RWPE2 (cell line): ENCODE data around the gene FAM120B.

Source experiments
- ATAC-seq: fragments of 200-7000 bp; cut with Tn5 transposase; 3 replicates; pipeline ENCODE4 v1.9.1; 2021; ENCODE audit warnings: low read depth
- DNase-seq: peaks from one replicate; pipeline ENCODE4 v3.0.0-alpha.2; 2020; ENCODE audit warnings: low spot score
- H3K27ac ChIP-seq: fragments of 450-650 bp; 2 replicates; pipeline ENCODE4 v1.5.1; 2017; ENCODE audit warnings: mild to moderate bottlenecking; ENCODE audit not compliant: poor library complexity, severe bottlenecking
- H3K27me3 ChIP-seq: fragments of 250-450 bp; sonication (Bioruptor Pico); 2 replicates; pipeline ENCODE4 v1.5.1; 2021; ENCODE audit warnings: mild to moderate bottlenecking, moderate library complexity; ENCODE audit not compliant: insufficient read depth, poor library complexity, severe bottlenecking
- H3K36me3 ChIP-seq: fragments of 250-450 bp; sonication (Bioruptor Pico); 2 replicates; pipeline ENCODE4 v1.5.1; 2020; ENCODE audit warnings: low read depth, mild to moderate bottlenecking, moderate library complexity
- H3K4me1 ChIP-seq: fragments of 250-450 bp; sonication (Bioruptor Pico); 2 replicates; pipeline ENCODE4 v1.5.1; 2021; ENCODE audit warnings: mild to moderate bottlenecking, moderate library complexity; ENCODE audit not compliant: insufficient read depth, poor library complexity, severe bottlenecking
- H3K4me3 ChIP-seq: fragments of 250-450 bp; sonication (Bioruptor Pico); 2 replicates; pipeline ENCODE4 v1.5.1; 2021; ENCODE audit warnings: mild to moderate bottlenecking, moderate library complexity; ENCODE audit not compliant: severe bottlenecking
- H3K9me3 ChIP-seq: fragments of 250-450 bp; sonication (Bioruptor Pico); 2 replicates; pipeline ENCODE4 v1.5.1; 2021; ENCODE audit warnings: mild to moderate bottlenecking, moderate library complexity; ENCODE audit not compliant: severe bottlenecking
- CTCF ChIP-seq: fragments of 450-650 bp; IDR thresholded peaks from one replicate; pipeline ENCODE4 v1.5.1; 2017; ENCODE audit warnings: mild to moderate bottlenecking, moderate library complexity; ENCODE audit not compliant: poor library complexity, severe bottlenecking

The FAM120B gene

GRCh38 chr6:170279977-170280688, 26.4 kb upstream of the FAM120B start:
- peak; percentile 39 for DNase-seq
- ATAC-seq = peak; percentile 67
- H3K27me3 ChIP-seq = no peaks in the 10 kb centered on the region
- H3K36me3 ChIP-seq = peaks cover 30% of the 10 kb centered on the region
- H3K4me3 ChIP-seq = no peak overlapping the region
- H3K4me1 ChIP-seq = no peaks in the 10 kb centered on the region
- H3K9me3 ChIP-seq = no peaks in the 10 kb centered on the region
- no peak for TF ChIP-seq CTCF
- H3K27ac ChIP-seq = no peak overlapping the region

GRCh38 chr6:170280689-170281045, 25.9 kb upstream of the FAM120B start:
- no peak for TF ChIP-seq CTCF
- Histone ChIP-seq H3K4me3 (no peak overlapping the region), H3K27me3 (no peaks in the 10 kb centered on the region), H3K4me1 (no peaks in the 10 kb centered on the region), H3K9me3 (no peaks in the 10 kb centered on the region), H3K27ac (no peak overlapping the region), H3K36me3 (peaks cover 35% of the 10 kb centered on the region)
- DNase-seq (peak; percentile 19), ATAC-seq (no peak)

GRCh38 chr6:170281331-170282292, 24.9 kb upstream of the FAM120B start:
- peak; percentile 31 for DNase-seq
- no peak overlapping the region for H3K4me3 ChIP-seq
- H3K9me3 ChIP-seq = no peaks in the 10 kb centered on the region
- no peak for TF ChIP-seq CTCF
- no peak for ATAC-seq
- H3K27ac ChIP-seq = no peak overlapping the region
- H3K4me1 ChIP-seq = no peaks in the 10 kb centered on the region
- peaks cover 41% of the 10 kb centered on the region for H3K36me3 ChIP-seq
- H3K27me3 ChIP-seq = no peaks in the 10 kb centered on the region

- H3K9me3 ChIP-seq = no peaks in the 10 kb centered on the region
- DNase-seq = peak; percentile 19
- H3K36me3 ChIP-seq = peaks cover 52% of the 10 kb centered on the region
- H3K27me3 ChIP-seq = no peaks in the 10 kb centered on the region
- no peak for TF ChIP-seq CTCF
- H3K27ac ChIP-seq = no peak overlapping the region
- H3K4me1 ChIP-seq = no peaks in the 10 kb centered on the region
- no peak for ATAC-seq
- H3K4me3 ChIP-seq = no peak overlapping the region
Observed at GRCh38 chr6:170282512-170283158, 23.9 kb upstream of the FAM120B start.
